Right lobe of liver (tissue), 4 donors: ENCODE measurements around the gene FASLG.

ENCODE experiments used
- CTCF ChIP-seq, 4 donors: fragments of 200-600 bp in 3 of 4; fragments of 450-650 bp in 1 of 4; IDR thresholded peaks; one replicate each; pipeline versions ENCODE4 v1.5.1 to v1.8.0; 2016 to 2022; ENCODE audit warnings: antibody characterized with exemption in 4 of 4, mild to moderate bottlenecking in 2 of 4
- POLR2A ChIP-seq: fragments of 450-650 bp; IDR thresholded peaks from one replicate; pipeline ENCODE4 v1.6.1; 2017; ENCODE audit warnings: antibody characterized with exemption, mild to moderate bottlenecking
- donor health status: DM: no; HTN: no; CAD: no.
- donor health status: DM: no; HTN: no; CAD: no.
- donor health status: DM: no; HTN: yes; CAD: no.

GRCh38 chr1:172711558-172711957, 52.7 kb downstream of the FASLG start:
- TF ChIP-seq CTCF (IDR thresholded peaks at IDR 0.05) (no peak), POLR2A (no peak)
